GM21447 (cell line): Measurements from ENCODE around the gene PTF1A.

ENCODE experiments used
- ATAC-seq: cut with Tn5 transposase; IDR thresholded peaks from one replicate; pipeline ENCODE4 v1.9.1; 2021; ENCODE audit not compliant: unreplicated experiment

PTF1A gene

DNA sequence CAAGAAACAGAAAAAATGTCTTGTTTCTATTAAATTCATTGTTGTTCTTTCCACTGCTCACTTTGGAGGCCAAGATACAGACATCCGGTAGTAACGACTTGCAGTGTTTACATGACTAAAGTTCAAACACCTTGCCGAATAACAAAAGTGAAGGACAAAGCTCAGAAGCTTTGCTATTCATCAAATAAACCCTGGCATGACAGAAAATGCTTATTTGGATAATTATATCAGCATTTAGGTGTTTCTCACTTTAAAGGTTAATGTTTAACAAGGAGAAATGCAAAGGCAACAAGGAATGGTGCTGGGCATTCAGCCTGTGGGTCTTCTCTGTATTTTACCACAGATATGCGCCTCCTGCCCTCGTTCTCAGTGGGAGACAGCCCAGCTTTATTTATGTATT lies 5.4 kb upstream of the PTF1A start:
- no peak for ATAC-seq

DNA sequence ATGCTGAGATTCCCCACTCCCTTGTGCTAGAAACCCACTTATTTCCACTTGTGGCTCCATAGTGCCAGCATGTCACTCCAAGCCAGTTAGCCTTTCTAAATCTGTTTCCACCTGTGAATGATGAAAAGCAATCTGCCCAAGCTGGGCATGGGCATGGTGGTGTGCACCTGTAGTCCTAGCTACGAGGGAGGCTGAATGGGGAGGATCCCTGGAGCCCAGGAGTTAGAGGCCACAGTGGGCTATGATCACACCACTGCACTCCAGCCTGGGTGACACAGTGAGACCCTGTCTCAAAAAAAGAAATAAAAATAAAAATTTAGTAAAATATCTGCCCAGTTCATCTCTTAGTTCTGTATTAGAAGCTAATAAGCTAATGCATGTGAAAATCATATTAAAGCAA lies 5.0 kb upstream of the PTF1A start:
- ATAC-seq = no peak

DNA sequence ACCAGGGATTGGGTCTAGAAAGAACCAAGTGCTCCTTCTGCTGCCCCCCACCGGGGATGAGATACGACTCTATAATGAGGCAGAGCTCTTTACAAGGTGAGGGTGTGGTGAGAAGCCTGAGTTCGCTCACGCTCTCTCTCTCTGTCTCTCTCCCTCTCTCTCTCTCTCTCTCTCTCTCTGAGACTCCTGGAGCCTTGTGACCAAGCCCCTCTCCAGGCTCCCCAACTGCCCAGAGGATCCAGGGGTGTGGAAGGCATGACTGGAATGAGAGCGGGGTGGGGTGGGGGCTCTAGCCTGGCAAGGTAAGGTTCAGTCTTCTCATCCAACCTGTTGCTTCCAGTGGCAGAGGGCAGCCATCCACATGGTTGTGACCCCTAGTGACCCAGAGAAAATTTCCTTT lies 3.1 kb upstream of the PTF1A start:
- no peak for ATAC-seq

DNA sequence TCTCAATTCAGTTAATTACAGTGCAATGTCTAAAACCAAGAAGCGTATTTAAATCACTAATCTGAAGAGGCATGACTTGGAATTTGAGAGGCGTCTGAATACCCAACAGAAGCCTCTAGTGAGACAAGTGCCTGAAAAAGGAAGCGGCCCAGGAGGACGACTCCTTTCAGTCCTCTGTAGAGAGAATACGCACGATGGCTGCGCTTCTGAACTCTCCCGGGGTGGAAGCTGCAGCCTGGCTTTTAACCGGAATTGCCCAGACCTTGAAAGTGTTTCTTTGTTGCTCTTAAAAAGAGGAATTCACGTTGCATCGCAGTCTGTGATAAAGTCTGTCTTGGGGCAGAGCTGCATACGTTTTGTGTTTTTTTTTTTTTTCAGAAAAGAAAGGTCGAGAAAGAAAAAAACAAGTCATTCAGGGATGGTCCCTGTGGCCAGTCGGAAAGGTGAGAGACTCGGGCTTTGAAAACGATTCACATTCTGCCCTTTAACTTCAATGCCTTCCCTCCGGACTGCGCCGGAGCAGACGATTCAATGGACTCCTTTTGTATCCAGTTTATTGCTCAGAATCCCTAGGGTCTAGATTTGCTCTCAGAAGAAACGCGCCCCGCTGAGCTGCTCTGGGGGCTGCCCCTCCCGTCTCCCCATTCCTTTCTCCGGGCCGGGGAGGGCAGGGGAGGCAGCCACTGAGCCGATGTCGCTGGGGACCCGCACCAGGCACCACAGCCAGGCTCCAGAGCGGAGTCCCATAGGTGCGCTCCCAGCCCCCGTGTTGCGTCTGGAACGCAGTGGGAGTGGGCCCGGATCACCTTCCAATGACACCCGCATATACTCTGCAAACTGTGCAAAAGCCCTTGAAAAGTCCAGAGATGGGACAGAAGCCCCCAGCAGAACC lies 994 bp upstream of the PTF1A start:
- no peak for ATAC-seq

DNA sequence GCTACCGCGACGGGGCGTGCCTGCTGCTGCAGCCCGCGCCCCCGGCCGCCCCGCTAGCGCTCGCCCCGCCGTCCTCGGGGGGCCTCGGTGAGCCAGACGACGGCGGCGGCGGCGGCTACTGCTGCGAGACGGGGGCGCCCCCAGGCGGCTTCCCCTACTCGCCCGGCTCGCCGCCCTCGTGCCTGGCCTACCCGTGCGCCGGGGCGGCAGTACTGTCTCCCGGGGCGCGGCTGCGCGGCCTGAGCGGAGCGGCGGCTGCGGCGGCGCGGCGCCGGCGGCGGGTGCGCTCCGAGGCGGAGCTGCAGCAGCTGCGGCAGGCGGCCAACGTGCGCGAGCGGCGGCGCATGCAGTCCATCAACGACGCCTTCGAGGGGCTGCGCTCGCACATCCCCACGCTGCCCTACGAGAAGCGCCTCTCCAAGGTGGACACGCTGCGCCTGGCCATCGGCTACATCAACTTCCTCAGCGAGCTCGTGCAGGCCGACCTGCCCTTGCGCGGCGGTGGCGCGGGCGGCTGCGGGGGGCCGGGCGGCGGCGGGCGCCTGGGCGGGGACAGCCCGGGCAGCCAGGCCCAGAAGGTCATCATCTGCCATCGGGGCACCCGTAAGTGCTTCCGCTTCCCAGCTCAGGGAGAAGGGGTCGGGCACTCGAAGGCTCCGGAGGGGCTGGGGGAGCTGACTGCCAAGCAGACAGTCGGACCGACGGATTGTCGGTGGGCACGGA lies 761 bp downstream of the PTF1A start:
- no peak for ATAC-seq

DNA sequence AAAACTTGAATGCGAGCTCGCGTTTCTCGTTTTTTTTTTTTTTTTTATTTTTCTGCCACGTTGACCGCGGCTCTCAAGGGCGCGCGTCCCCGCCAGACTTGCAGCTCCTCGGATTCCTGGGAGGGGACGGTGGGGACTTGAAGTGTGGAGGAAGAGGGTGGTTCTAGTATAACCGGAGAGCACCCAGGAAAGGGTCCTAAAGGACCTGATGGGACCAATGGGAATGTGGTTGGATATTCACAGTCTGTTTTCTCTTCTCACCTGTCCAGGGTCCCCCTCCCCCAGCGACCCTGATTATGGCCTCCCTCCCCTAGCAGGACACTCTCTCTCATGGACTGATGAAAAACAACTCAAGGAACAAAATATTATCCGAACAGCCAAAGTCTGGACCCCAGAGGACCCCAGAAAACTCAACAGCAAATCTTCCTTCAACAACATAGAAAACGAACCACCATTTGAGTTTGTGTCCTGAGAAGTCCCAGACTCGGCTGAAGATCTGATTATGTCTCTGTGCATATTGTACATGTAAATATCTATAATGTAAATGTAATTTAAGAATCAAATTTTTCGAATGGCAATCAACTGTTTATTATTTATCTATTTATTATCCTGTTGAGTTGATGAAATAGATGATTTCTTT lies 1.4 kb downstream of the PTF1A start:
- ATAC-seq = no peak

DNA sequence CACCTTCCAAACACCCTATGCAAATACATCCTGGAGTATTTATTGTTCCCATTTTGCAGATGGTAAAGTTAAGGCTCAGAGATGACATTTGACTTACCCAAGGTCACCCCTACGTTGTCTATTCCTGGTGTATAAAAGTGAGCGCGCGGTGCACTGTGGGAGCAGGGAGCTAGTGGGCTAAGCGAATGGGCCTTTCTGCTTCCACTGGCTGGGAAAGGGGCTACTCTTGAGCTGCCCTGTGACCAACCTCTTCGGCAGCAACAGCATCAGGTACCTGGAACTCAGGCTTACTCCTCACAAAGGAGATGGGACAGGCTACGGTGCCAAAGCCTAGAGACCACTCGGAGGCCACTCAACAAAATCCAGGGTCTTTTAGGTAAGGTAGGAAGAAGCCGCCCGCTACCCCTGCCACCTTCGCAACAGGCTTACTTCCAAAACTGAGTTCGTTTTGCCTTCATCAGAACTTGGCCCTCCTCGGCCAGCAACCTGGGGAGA lies 2.4 kb downstream of the PTF1A start:
- ATAC-seq = no peak

DNA sequence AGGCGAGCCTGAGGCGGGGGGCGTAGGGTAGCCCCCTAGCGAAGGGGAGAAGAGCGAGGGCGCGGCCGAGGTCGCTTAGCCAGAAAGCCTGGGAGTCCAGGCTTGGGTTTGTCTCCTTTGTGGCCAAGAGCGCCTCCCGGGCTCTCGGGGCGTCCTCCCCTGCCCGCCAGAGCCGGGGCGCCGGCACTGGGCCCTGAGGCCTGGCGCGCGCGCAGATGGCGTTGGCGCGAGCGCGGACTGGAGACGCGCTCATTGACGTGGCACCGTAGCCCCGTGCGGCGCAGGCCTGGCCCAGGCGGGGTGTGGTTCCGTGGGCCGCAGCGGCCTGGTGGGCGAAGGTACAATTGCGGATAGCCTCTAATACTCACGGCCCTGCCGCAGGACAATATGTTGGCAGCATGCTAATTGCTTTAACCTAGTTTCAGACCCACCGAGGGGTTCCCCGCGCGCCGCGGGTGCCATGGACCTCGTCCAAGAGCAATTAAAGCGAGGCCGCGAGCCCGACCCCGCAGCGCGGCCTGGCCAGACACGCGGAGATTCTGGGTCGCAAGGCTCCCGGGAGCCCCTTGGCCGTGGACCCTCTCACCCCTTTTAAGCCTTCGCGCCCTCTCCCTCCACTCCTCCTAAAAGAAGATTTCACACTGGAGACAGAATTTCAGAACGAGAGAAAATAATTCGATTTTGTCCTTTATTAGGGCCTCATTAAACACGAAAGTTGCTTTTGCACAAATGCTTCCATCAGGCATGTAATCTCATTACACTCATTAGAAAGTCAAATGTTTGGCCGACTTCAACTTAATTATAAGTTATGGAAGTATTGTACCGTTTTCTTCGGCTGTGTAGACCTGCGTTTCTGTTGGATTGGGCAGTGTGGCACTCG lies 3.1 kb downstream of the PTF1A start:
- ATAC-seq = no peak

DNA sequence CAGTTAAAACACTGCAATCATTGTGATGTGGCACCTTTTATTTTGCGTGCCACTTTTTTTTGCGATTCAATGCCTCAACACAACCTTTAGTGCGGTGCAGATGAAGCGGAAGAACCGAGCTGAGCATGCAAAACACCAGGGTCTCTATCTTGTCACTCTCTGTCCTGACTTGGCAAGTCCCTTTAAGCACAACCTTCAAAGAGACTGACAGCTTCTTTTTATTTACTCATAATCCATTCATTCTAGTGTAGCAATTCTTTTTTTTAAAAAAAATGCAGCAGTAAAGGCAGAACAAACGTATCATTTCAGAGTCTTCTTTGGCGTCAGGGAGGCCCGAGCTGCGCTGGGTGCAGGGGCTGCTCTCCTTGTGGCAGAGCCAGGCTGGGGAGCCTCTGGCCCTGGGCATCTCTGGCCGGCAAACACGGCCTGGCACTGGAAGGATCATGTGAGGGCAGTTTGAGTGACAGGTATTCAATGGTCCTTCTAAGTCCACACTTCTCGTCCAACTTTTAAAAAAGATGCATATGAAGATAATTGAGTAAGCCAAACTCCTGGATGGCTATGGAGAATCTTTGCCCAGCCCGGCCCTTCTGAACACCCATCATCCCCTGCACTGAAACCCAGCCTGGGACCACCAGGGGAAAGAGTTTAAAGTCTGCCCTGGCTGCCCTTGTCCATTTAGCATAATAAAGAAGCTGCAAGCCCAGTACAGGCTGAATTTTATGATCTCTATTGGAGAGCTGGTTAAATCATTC lies 3.9 kb downstream of the PTF1A start:
- ATAC-seq = no peak

DNA sequence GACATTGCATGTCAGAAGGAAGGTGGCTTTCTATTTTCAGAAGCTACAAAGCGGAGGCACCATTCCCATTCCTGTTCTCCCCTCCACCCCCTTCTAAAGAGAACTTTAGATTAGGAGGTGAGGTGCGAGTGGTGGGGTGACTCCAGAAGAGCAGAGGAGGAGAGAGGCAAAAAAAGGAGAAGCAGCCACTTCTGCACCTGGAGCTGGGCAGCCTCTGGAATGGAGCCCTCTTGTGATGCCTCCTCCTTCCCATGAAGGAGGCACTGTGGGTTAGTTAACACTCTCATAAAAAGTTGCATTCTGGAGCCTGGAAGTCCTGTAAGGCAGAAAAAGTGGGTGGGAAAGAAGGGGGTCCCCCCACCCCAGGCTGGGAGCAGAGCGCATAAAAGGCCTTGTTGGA lies 4.8 kb downstream of the PTF1A start:
- ATAC-seq = no peak

DNA sequence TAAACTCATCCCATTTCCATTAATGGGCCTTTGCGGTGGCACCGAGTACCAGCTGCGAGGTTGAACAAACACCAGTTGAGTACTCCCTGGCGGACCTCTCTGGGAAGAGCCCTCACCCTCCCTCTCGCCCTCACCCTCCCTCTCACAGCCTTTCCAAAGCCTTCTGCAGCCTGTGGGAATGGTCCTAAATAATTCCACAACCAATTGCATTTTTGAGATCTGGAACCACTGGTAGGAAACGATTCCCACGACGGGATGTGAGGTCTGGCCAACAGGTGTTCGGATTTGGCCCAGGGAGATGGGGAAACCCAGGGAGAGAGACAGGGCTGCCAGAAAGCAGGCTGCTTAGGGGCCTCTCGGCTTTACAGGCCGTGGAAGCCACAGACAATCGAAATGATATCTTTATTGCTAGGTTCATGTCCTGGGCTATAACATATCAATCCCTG lies 5.3 kb downstream of the PTF1A start:
- ATAC-seq = no peak

DNA sequence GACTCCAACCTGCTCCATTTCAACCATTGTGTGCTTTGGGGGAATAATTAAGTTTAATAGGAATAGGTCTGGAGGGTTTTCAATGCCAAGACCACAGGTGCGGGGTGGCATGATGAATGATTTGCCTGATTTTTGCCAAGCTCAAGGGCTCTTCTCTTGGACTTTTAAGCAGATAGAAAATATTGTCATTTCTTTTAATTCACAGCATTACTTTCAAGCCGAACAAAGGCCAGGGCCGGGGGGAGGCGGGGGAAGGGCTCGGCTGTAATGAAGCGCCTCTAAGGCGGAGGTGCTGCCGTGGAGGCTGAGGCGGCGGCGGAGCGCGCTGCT lies 6.5 kb downstream of the PTF1A start:
- ATAC-seq = no peak

DNA sequence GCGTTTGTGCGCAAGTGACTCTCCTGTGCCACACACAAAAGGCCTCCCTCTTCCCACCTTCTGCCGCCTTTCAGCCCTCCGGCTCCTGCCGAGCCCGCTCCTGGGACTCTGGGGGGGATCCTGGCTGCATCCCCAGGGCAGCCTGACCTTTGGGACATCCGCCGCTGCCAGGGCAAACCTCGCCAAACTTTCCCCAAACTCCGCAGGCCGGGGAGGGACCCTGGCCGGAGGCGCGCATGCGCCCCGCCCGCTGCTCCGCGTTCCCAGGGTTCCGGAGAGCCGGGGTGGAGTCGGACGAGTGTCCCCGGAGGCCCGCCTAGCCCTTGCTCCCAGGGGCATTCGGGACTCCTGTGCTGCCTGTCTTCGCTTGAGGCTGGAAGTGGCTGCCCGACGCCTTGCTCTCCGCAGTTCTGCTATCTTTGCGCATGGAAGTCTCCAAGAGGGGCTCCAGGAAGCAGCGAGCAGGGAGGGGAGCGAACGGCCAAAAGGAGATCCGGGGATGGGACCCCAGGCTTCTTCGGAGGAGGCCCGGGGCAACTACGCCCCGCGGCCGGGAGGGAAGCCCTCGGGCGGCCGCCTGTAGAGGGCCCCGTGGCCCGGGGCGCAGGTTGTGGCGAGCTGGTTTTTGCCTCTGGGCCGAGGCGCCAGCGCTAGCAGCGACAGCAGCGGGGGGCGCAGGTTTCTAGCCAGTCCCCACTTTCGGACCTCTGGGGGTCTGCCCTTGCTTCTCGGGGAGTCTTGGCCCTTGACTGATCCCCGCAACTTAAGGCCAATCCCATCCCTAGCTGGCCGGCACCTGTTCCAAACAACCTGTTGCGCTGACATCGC lies 7.0 kb downstream of the PTF1A start:
- no peak for ATAC-seq

DNA sequence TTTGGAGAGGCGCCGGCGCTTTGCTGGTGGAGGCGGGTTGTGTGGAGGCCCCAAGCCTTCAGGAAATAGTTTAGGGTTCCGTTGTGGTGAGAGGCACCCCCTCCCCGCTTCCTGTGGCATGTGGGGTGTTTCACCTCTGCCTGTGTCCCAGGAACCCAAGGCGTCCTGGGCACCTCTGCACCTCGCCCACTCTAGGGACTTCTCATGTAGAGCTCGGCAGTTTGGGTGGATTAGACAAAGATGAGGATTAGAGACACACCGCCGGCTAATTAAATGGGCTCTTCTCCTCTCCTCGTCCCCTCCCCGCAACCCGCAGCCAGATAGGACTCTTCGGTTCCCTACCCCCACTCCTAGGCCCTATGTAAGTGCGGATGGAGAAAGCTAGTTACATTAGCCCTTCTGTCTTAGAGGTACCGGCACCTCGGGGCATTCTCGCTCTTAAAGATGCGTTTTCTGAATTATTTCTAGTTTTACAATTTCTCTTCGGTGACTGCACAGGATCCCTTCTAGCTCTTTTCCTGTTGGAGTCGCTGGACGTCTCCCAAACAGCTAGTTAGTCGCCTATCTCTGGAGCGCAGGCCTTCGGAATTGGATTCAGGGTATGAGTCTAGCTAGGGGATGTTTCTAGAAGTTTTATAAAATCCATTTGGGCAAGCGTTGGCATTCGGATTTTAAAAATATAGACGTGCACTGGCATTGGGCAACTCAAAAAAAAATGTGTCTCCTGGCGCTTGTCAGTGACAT lies 7.8 kb downstream of the PTF1A start:
- no peak for ATAC-seq

DNA sequence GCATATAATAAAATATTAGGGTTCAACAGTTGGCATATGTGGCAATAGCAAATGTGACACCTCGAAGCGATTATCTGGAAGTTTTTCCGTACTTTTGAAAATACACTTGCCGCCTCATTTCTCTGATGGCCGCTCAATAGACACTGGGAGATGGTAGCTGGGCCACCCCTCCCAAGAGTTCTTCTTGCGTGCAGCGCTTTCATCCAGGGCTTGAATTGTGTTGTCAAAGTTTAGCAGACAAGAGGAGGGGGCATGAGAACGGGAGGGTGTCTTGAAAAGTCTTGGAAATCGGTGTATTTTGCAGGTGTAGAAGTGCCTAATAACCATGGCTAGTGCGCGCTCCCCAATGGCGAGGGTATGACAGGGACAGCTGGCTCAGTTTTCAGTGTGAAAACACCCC lies 8.5 kb downstream of the PTF1A start:
- ATAC-seq = no peak

DNA sequence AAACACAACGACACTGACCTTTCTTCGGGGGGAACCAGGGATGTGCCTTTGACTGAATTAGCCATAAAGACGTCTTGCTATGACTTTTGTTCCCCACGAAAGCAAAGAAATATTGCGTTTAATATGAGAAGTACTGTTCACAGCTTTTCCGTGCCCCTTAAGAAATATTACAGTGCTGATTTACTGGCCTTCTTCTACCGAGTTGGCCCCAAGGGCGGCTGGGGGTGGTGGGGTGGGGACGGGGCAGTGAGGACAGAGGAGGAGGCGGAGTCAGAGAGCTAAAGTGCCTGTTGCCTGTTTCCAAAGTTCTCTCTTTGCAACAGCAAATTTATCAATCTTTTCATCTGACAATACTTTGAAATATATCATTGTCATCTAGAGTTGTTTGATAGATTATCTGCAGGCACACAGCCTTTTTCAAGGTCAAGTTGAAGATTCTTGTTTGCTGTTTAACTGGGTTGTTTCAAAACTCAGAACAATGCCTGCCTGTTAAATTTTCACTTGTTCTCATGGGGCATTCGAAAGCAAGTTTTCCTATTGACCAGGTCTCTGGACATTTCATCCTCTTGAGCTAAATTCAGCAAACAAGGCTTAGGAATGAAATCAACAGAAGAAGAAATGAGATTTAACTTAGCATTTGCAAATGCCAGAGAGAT lies 9.0 kb downstream of the PTF1A start:
- no peak for ATAC-seq

DNA sequence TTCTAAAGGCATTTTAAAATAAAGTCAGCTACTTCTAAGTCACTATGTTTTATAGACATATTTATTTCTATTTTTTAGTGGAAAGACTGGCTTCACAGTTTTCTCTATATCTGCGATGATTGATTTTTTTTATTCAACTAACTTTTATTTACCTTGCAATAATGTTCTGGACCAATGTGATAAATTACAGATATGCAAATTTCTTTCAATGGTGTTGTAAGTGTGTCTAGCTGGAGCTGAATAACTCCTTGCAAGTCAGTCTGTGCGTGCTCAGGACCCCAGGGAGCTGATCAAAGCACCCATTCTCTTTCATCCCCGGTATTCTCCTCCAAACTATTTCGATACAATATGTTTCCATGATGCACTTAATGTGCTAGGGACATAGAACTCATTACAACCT lies 9.7 kb downstream of the PTF1A start:
- ATAC-seq = no peak

DNA sequence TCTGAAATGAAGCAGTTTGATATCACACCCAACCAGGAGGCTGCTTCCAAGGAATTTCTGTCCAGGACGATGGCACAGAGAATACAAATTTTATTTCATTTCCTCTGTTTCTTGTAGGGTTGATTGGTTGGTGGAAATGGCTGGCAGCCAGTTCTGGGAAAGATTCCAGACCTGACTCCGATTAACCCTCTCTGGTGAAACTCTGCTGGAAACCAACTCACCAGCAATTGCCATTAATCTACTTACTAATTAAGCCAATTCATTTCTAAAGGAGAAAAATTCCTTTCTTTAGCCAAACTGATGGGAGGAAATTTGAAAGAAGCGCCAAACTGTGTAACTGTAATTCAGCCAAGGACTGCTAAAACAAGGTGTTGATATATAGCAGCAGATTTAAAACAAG lies 10.7 kb downstream of the PTF1A start:
- ATAC-seq = no peak
